HG02678 (cell line): ENCODE data around the gene TLR8.
"Not testable (repeated sequence)": the region's sequence is repeated elsewhere in the genome, so short reads cannot be mapped to it uniquely, and the experiment has no call there.

Source experiments
- ATAC-seq: cut with Tn5 transposase; IDR thresholded peaks from one replicate; pipeline ENCODE4 v1.9.1; 2021; ENCODE audit warnings: mild to moderate bottlenecking, moderate library complexity; ENCODE audit not compliant: unreplicated experiment

The TLR8 gene

DNA sequence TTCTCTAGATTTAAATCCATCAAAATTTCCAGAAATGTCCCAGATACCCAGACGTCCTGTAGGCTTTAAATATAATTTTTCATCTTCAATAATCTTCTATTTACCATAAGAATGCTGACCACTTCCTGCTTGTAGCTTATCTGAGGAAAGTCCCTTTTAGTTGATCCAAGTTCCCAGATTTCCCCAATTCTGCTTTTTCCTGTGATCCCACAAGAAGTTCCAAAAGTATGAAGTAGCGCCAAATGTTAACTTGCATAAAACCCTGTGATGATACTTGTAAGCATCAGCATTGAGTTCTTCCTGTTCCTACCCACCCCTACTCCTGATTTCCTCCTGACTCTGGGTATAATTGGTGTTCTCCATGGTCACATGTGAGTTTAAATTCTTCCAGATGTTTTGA, 10.6 kb upstream of the TLR8 start:
- ATAC-seq, result no peak

- ATAC-seq, result no peak
Measured at GRCh38 chrX:12896935-12897334, 9.5 kb upstream of the TLR8 start.

DNA sequence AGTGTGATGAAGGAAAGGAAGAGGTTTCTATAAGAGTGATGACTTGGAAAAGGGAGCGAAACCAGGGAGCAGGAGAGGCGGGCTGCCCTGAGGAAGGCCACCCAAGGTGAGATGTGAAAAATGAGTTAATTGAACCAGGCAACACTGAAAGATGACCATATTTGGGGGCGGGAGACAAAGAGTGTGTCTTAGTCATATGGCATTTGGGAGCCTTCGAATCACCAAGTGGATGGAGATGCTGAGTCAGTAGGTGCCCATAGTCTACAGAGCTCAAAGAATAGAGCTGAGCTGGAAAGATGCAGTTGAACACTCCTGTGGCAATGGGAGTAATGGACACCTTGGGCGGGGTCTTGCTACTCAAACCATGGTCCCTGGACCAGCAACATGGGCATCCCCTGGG, 8.3 kb upstream of the TLR8 start:
- ATAC-seq, result no peak

DNA sequence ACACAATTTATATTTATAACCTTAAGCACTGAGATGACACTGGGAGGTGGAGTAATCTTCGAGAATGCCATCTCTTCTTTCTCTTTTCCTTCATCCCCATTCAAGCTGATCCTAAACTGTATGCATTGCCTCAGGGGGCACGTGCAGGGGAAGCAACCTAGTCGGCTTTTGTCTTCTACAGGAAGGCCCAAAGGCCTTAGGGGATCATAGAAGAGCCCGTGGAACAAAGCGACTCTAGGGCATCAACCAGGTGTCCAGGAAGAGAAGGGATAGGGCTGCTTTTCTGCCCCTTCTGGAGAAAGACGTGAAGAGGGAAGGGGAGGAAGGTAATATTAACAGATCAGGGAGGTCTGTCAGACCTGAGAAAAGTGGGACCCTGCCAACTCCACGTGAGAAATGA, 6.9 kb upstream of the TLR8 start:
- no peak for ATAC-seq

DNA sequence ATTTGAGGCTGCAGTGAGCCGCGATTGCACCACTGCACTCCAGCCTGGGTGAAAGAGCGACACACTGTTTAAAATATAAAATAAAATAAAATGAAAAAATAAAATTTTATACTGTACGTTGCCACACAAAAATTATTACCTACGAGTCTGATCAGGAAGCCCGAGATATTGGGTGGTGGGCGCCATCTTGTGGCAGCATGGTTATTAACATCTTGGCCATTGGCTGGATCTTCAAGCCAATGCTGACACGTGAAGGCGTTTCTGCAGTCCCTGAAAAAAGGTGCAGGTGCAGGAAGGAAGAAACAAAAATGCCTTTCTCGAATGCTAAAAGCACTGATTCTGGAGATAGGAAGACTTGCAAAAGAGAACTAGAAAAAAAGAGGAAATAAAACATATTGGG, 4.9 kb upstream of the TLR8 start:
- no peak for ATAC-seq

GRCh38 chrX:12903646-12904045, 2.8 kb upstream of the TLR8 start:
- ATAC-seq, result no peak

- no peak for ATAC-seq
Measured at GRCh38 chrX:12910423-12911121, 4.2 kb downstream of the TLR8 start.

- no peak for ATAC-seq
Measured at GRCh38 chrX:12911122-12911470, 4.7 kb downstream of the TLR8 start.

DNA sequence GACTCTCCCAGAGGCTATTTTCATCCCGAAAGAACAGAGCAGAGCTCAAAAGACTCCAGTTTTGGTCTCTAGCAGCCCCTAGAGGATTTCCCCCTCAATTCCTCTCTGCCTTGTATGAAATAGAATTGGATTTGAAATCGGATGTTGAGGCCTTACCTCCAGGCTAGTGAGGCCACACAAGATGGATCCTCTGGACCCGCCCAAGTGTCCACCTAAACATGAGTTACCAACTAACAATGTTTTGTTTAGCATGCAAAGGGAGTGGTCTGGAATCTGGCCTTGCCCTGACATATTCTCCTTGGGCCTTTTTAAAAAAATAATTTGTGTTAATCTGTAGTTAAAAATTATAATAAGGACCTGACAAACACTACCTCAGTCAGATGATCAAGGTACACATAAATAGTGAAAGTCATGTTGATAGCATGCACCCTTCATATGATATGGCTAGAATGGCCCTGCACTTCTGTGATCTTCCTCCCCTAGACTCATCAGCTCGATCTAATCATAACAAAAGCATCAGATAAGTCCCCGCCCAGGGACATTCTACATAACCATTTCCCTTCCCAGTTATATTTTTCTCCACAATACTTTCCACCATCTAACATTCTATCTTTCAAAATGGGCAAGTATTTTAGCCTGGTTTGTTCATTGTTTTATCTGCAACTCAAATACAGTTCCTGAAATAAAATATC, 6.5 kb downstream of the TLR8 start:
- no peak for ATAC-seq

DNA sequence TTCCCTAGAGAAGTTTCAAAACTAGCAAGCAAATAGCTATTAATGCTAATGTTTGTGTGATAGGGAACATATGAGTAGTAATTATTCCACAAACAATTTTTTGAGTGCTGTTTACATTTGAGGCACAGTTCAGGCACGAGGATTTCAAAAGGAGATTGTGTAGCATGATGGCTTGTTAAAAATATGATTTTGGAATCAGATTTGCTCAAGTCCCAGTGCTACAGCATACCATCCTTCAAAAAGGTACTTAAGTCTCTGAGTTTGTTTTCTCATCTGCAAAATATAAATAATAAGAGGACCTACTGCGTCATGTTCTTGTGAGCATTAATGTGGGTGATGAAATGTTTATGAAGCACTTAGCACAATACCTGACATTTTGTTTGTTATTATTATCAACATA, 11.3 kb downstream of the TLR8 start:
- no peak for ATAC-seq

DNA sequence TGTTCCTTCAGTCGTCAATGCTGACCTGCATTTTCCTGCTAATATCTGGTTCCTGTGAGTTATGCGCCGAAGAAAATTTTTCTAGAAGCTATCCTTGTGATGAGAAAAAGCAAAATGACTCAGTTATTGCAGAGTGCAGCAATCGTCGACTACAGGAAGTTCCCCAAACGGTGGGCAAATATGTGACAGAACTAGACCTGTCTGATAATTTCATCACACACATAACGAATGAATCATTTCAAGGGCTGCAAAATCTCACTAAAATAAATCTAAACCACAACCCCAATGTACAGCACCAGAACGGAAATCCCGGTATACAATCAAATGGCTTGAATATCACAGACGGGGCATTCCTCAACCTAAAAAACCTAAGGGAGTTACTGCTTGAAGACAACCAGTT, 12.6 kb downstream of the TLR8 start:
- no peak for ATAC-seq

DNA sequence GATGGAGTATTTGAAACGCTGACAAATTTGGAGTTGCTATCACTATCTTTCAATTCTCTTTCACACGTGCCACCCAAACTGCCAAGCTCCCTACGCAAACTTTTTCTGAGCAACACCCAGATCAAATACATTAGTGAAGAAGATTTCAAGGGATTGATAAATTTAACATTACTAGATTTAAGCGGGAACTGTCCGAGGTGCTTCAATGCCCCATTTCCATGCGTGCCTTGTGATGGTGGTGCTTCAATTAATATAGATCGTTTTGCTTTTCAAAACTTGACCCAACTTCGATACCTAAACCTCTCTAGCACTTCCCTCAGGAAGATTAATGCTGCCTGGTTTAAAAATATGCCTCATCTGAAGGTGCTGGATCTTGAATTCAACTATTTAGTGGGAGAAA, 13.2 kb downstream of the TLR8 start:
- no peak for ATAC-seq

DNA sequence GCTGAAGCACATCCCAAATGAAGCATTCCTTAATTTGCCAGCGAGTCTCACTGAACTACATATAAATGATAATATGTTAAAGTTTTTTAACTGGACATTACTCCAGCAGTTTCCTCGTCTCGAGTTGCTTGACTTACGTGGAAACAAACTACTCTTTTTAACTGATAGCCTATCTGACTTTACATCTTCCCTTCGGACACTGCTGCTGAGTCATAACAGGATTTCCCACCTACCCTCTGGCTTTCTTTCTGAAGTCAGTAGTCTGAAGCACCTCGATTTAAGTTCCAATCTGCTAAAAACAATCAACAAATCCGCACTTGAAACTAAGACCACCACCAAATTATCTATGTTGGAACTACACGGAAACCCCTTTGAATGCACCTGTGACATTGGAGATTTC, 14.6 kb downstream of the TLR8 start:
- ATAC-seq, result no peak

DNA sequence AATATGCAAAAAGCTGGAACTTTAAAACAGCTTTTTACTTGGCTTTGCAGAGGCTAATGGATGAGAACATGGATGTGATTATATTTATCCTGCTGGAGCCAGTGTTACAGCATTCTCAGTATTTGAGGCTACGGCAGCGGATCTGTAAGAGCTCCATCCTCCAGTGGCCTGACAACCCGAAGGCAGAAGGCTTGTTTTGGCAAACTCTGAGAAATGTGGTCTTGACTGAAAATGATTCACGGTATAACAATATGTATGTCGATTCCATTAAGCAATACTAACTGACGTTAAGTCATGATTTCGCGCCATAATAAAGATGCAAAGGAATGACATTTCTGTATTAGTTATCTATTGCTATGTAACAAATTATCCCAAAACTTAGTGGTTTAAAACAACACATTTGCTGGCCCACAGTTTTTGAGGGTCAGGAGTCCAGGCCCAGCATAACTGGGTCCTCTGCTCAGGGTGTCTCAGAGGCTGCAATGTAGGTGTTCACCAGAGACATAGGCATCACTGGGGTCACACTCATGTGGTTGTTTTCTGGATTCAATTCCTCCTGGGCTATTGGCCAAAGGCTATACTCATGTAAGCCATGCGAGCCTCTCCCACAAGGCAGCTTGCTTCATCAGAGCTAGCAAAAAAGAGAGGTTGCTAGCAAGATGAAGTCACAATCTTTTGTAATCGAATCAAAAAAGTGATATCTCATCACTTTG, 15.6 kb downstream of the TLR8 start:
- no peak for ATAC-seq

DNA sequence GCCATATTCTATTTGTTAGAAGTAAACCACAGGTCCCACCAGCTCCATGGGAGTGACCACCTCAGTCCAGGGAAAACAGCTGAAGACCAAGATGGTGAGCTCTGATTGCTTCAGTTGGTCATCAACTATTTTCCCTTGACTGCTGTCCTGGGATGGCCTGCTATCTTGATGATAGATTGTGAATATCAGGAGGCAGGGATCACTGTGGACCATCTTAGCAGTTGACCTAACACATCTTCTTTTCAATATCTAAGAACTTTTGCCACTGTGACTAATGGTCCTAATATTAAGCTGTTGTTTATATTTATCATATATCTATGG, 16.1 kb downstream of the TLR8 start:
- no peak for ATAC-seq

- ATAC-seq, result no peak
Measured at GRCh38 chrX:12929701-12930100, 23.3 kb downstream of the TLR8 start.

- ATAC-seq, result no peak
Measured at GRCh38 chrX:12930150-12930549, 23.7 kb downstream of the TLR8 start.

GRCh38 chrX:12932244-12932643, 25.8 kb downstream of the TLR8 start:
- ATAC-seq, result no peak

GRCh38 chrX:12934850-12935249, 28.4 kb downstream of the TLR8 start:
- ATAC-seq, result no peak

- ATAC-seq, result no peak
Measured at GRCh38 chrX:12936947-12937346, 30.5 kb downstream of the TLR8 start.

- ATAC-seq, result not testable (repeated sequence)
Measured at GRCh38 chrX:12940471-12940870, 34.1 kb downstream of the TLR8 start.

DNA sequence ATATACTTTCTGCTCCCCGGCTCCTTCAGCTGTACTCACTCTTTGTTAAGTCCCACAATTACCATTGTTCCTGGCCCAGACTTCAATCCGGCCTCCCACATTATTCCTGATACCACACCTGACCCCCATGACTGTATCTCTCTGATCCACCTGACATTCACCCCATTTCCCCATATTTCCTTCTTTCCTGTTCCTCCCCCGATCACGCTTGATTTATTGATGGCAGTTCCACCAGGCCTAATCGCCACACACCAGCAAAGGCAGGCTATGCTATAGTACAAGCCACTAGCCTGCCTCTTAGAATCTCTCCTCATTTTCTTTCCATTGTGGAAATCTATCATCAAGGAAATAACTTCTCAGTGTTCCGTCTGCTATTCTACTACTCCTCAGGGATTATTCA, 37.2 kb downstream of the TLR8 start:
- ATAC-seq, result not testable (repeated sequence)
